Left ventricle myocardium inferior (tissue), 1 donor: ENCODE measurements around the gene LGI4. TPM values are rescaled to one million over a fixed set of nuclear protein-coding genes. Genes with fewer than 3 reads are reported as not detected.

Experiments used
- DNase-seq: peaks from one replicate; pipeline ENCODE4 v3.0.0-alpha.2; 2020
- H3K27ac ChIP-seq: fragments of 200-600 bp; replicated peaks from 2 replicates; pipeline ENCODE4 v1.8.0; 2021
- H3K27me3 ChIP-seq: fragments of 200-600 bp; 2 replicates; pipeline ENCODE4 v1.8.0; 2021; ENCODE audit warnings: low read depth
- H3K36me3 ChIP-seq: fragments of 200-600 bp; 2 replicates; pipeline ENCODE4 v1.8.0; 2021
- H3K4me1 ChIP-seq: fragments of 200-600 bp; 2 replicates; pipeline ENCODE4 v1.8.0; 2021
- H3K4me3 ChIP-seq: fragments of 200-600 bp; 2 replicates; pipeline ENCODE4 v1.8.0; 2021; ENCODE audit warnings: mild to moderate bottlenecking, moderate library complexity
- H3K9me3 ChIP-seq: fragments of 200-600 bp; replicated peaks from 2 replicates; pipeline ENCODE4 v1.8.0; 2021
- CTCF ChIP-seq: fragments of 200-600 bp; IDR thresholded peaks from 2 replicates; pipeline ENCODE4 v1.8.0; 2021; ENCODE audit warnings: antibody characterized with exemption, mild to moderate bottlenecking, borderline replicate concordance
- intact Hi-C: fragments of 100-400 bp; cut with micrococcal nuclease; formaldehyde crosslinking; loops from one replicate; pipeline ENCODE4 v1.11.0; 2022
- total RNA-seq: library from RNA; stranded (reverse); fragmentation: NEBNext Ultra II Directional; extraction: Animal tissue kit (Norgen Biotek cat#: 25700); gene quantifications from one replicate; pipeline ENCODE4 v1.2.1, GENCODE V29; 2021
- donor health status: DM: no; HTN: yes; CAD: no; lungs with severe emphysema.

LGI4 gene
- total RNA-seq, 1 donor from 2014 or later: 8.4 TPM

- Histone ChIP-seq H3K4me3 (no peak overlapping the region), H3K36me3 (no peaks in the 10 kb centered on the region), H3K4me1 (no peaks in the 10 kb centered on the region), H3K27me3 (peaks cover 14% of the 10 kb centered on the region), H3K27ac (no peak overlapping the region), H3K9me3 (peaks cover 4% of the 10 kb centered on the region)
- no peak for TF ChIP-seq CTCF
- no peak for DNase-seq
- intact Hi-C loops: no loop called here
Observed at GRCh38 chr19:35177377-35178274, 42.8 kb upstream of the LGI4 start.

- Histone ChIP-seq H3K36me3 (no peaks in the 10 kb centered on the region), H3K27me3 (peaks cover 6% of the 10 kb centered on the region), H3K4me3 (no peak overlapping the region), H3K4me1 (peaks cover 7% of the 10 kb centered on the region), H3K27ac (no peak overlapping the region), H3K9me3 (no peaks in the 10 kb centered on the region)
- TF ChIP-seq CTCF: no peak
- DNase-seq: no peak
- intact Hi-C loops: no loop called here
Observed at GRCh38 chr19:35176181-35176570, 41.3 kb upstream of the LGI4 start.

- Histone ChIP-seq H3K4me3 (no peak overlapping the region), H3K27me3 (peaks cover 3% of the 10 kb centered on the region), H3K9me3 (no peaks in the 10 kb centered on the region), H3K36me3 (no peaks in the 10 kb centered on the region), H3K27ac (no peak overlapping the region), H3K4me1 (peaks cover 7% of the 10 kb centered on the region)
- no peak for DNase-seq
- TF ChIP-seq CTCF: no peak
- intact Hi-C loops: no loop called here
Observed at GRCh38 chr19:35174226-35174625, 39.4 kb upstream of the LGI4 start.

- Histone ChIP-seq H3K27ac (no peak overlapping the region), H3K36me3 (peaks cover 7% of the 10 kb centered on the region), H3K27me3 (no peaks in the 10 kb centered on the region), H3K9me3 (peaks cover 2% of the 10 kb centered on the region), H3K4me3 (no peak overlapping the region), H3K4me1 (peaks cover 7% of the 10 kb centered on the region)
- no peak for DNase-seq
- intact Hi-C loops: no loop called here
- no peak for TF ChIP-seq CTCF
Observed at GRCh38 chr19:35171730-35172129, 36.9 kb upstream of the LGI4 start.

- no peak overlapping the region for H3K27ac ChIP-seq
- H3K4me3 ChIP-seq: no peak overlapping the region
- H3K9me3 ChIP-seq: peaks cover 14% of the 10 kb centered on the region
- no peaks in the 10 kb centered on the region for H3K27me3 ChIP-seq
- no peak for TF ChIP-seq CTCF
- peaks cover 19% of the 10 kb centered on the region for H3K36me3 ChIP-seq
- no peak for DNase-seq
- H3K4me1 ChIP-seq: peaks cover 7% of the 10 kb centered on the region
- intact Hi-C loops: no loop called here
Observed at GRCh38 chr19:35170359-35171061, 35.7 kb upstream of the LGI4 start.
